ENCODE results near the gene HNRNPU. TPM values are rescaled to one million over a fixed set of nuclear protein-coding genes. Genes with fewer than 3 reads are reported as not detected.

HNRNPU gene
- total RNA-seq, 2 experiments from 2014 or later: 619 to 638 TPM

- CTCF ChIA-PET: interaction anchor here (1.2 to 2.6 kb wide), 2 partner anchors 10 to 13 kb away, joined by 3 to 7 read pairs; no protein-coding TSS in a partner anchor
These were observed 15.0 kb downstream of the HNRNPU start for GRCh38 chr1:244849189-244849866.

GRCh38 chr1:244846653-244847052 lies 17.7 kb downstream of the HNRNPU start:
- POLR2A ChIA-PET: interaction anchor here (0.6 to 1.4 kb wide), 2 partner anchors 10 to 140 kb away, joined by 3 to 5 read pairs; no protein-coding TSS in a partner anchor
- CTCF ChIA-PET: no interaction called here

More at GRCh38 chr1:244849189-244849866, 15.0 kb downstream of the HNRNPU start:
- POLR2A ChIA-PET: interaction anchor here (2.7 kb wide), 1 partner anchor 14 kb away, joined by 15 read pairs; the partner anchor contains the start of gene COX20

DNA sequence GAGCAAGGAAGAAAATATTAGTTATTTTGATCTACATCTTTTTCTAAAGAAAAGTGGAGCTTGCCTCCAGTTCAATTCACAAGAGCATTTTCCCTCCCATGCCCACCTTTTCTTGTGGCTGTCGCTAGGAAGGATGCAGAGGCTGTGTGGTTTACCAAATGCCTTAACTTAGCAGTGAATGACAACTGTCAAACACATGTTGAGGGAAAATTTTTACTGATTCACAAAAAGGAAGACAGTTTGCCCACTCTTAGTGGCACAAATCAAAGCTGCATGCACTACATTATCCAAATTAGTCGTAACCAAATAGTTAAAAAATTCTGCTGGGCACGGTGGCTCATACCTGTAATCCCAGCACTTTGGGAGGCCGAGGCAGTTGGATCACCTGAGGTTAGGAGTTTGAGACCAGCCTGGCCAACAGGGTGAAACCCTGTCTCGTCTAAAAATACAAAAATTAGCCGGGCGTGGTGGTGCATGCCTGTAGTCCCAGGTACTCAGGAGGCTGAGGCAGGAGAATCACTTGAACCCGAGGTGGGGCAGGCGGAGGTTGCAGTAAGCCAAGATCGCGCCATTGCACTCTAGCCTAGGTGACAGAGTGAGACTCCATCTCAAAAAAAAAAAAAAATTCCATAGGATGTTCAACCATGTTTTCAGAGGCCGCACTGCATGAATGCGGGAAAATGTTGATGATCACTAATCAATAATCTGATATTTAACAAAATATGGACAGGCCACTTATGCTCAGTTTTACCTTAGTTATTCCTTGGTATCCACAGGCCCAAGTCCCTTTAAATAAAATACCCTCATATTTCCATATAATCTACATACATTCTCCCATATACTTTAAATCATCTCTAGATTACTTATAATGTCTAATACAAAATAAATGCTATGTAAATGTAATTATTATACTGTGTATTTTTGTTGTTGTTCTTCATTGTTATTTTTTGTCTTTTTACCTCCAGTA lies 19.9 kb downstream of the HNRNPU start:
- ChIA-PET POLR2A (interaction anchor here (0.8 to 1.2 kb wide), 3 partner anchors 10 to 17 kb away, joined by 3 to 4 read pairs (median 3); no protein-coding TSS in a partner anchor), CTCF (interaction anchor here (0.6 to 1.5 kb wide), 2 partner anchors 17 to 198 kb away, joined by 3 to 4 read pairs; no protein-coding TSS in a partner anchor)

DNA sequence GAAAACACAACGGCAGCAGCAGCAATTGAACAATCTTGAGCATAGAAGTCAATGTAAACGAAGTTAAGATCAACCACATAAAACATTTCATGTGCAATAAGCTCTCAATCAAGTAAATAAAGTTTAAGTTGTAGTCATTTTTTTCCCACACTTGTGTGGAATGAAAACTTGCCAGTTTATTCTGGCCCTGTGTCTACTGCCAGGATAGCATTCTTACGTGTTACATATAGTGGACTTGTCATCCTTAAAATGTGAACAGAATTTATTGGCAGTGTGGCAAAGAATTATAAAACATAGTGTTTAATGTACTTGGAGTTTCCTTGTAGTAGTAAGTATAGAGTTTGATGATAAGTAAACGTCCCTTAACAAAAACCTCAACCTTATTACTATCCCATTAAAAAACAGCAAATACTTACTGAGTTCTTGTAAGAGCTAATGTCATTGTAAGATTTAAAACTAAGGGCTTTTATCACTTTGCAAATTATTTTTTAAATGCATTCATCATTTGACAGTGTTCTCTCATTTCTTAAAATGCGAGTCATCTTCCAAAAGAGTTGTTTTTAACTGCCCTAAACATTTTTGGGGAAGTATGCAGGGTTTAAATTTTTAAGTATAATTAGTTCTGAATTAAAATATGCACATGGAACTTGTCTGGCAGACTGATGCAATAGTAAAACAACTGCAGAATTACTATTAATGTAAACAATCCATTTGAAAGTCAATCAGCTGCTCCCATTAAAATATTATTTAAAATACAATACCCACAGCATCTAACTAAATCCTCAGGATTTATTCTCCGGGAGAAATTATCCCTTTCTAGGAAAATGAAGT lies 21.0 kb downstream of the HNRNPU start:
- ChIA-PET CTCF (interaction anchor here (0.6 to 1.3 kb wide), 2 partner anchors 12 to 18 kb away, joined by 3 to 4 read pairs; no protein-coding TSS in a partner anchor), POLR2A (interaction anchor here (1.0 to 1.2 kb wide), 2 partner anchors 11 to 18 kb away, joined by 3 to 4 read pairs; no protein-coding TSS in a partner anchor)

DNA sequence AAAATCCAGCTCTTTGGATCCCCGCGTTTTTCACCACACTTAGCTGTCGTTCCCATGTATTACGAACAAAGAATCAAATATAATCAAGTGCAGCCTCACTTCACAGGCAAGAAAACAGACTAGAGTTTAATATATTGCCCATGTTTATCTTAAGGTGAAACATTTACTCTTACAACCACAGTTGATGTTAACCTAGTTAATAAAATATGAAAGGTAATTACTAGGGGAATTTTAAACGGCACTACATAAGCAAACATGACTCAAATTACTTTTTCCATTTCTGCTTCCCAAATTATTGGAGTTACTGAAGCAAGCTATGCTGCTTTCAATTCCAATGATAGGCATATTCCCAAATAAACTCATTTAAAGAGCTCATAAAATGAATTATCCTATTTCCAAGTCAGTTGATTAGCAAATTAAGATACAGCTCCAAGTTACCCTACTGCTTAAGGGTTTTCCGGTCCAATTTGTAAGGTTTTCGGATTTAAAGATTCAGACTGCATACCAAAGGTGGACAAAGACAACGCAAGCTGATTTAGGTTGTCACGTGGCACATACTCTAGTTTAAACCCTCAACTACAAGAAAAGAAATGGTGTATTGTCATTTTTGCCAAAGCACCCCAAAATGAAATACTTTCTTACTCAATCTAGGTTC lies 22.9 kb downstream of the HNRNPU start:
- ChIA-PET POLR2A (interaction anchor here (0.7 kb wide), 1 partner anchor 14 kb away, joined by 3 read pairs; no protein-coding TSS in a partner anchor), CTCF (no interaction called here)

GRCh38 chr1:244840219-244840794 lies 24.0 kb downstream of the HNRNPU start:
- CTCF ChIA-PET: interaction anchor here (0.9 to 1.4 kb wide), 3 partner anchors 17 to 39 kb away, joined by 3 read pairs; no protein-coding TSS in a partner anchor
- POLR2A ChIA-PET: interaction anchor here (1.6 kb wide), 1 partner anchor 19 kb away, joined by 6 read pairs; no protein-coding TSS in a partner anchor

DNA sequence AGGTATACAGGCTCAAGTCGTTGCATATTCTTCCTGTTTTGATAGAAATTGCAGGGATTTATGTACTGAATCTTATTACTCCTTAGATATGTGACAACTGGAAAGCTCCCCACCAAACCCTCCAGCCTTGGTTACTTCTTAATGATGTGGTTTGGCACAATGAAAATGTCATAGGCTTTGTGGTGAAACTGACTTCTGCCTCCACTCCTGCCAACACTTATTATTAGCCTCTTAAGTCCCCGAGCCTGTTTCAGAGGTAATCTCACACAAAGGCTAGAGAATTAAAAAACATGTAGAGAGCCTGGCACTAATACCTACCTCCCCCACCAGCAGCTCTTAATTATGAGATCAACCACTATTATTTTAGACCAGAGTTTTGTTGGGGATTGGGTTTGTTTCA lies 24.7 kb downstream of the HNRNPU start:
- ChIA-PET CTCF (interaction anchor here (0.9 to 1.4 kb wide), 3 partner anchors 17 to 38 kb away, joined by 3 read pairs; no protein-coding TSS in a partner anchor), POLR2A (interaction anchor here (0.8 to 1.6 kb wide), 3 partner anchors 11 to 24 kb away, joined by 3 to 6 read pairs (median 6); partner anchors contain the start of gene HNRNPU)

GRCh38 chr1:244837597-244838258 lies 26.6 kb downstream of the HNRNPU start:
- ChIA-PET CTCF (no interaction called here), POLR2A (interaction anchor here (1.2 to 5.5 kb wide), 3 partner anchors 9 to 26 kb away, joined by 5 to 112 read pairs (median 9); partner anchors contain the start of gene HNRNPU)

- ChIA-PET POLR2A (interaction anchor here (0.7 to 5.5 kb wide), 7 partner anchors 10 to 210 kb away, joined by 4 to 112 read pairs (median 7); partner anchors contain the start of gene HNRNPU), CTCF (interaction anchor here (1.1 to 4.0 kb wide), 3 partner anchors 17 to 206 kb away, joined by 3 to 17 read pairs (median 4); partner anchors contain the start of gene HNRNPU)
These were observed 27.8 kb downstream of the HNRNPU start for GRCh38 chr1:244836584-244836983.

- CTCF ChIA-PET: interaction anchor here (1.1 to 4.0 kb wide), 4 partner anchors 15 to 206 kb away, joined by 3 to 17 read pairs (median 5); partner anchors contain the start of gene HNRNPU
- POLR2A ChIA-PET: interaction anchor here (0.6 to 5.5 kb wide), 8 partner anchors 11 to 236 kb away, joined by 3 to 112 read pairs (median 5); partner anchors contain the start of gene HNRNPU
These were observed 28.2 kb downstream of the HNRNPU start for GRCh38 chr1:244836135-244836521.

DNA sequence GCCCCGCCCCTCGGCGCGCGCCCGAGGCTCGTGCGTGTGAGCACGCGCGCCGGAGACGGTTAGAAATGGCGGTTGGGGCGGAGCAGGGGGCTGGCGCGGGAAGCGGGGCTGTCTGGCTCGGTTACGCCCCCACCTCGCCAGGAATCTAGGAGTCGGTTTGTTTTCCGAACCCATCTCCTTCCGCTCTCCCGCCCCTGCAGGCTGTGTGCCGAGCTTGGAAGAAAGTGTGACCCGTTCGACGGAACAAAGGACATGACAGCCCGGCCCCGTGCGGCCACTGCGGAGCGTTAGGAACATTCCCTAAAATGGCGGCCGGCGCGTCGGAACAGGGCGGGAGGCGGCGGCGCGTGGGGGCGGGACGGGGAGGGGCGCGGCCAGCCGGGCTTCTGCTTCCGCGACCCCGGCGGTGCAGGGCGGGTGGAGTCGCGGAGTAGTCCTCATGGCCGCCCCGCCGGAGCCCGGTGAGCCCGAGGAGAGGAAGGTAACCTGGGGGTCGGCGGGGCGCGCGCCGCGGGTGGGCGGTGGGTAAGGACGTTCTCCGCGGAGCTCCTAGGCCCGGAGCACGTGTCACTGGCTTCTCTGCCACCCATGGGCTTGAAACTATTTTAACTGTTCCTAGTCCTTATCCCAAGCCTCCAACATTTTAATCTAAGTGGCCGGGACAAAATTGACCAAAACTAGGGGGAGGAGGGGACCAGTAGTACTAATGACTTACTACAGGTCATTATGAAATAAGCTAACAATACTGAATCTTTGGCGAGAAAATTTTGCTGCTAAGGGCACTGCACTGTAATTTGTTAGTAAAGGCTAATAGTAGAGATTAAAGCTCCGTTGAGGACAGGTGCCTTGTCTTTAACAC lies 28.8 kb downstream of the HNRNPU start, which contains the start of gene COX20:
TSS of gene COX20 (plus strand) at position 383 of the 859 bp plus-strand sequence. CDS start at position 440, 57 bp downstream.
- ChIA-PET POLR2A (interaction anchor here (0.6 to 5.5 kb wide), 8 partner anchors 11 to 235 kb away, joined by 3 to 112 read pairs (median 5); partner anchors contain the start of gene HNRNPU), CTCF (interaction anchor here (0.7 to 4.0 kb wide), 6 partner anchors 15 to 207 kb away, joined by 3 to 17 read pairs (median 4); partner anchors contain the start of gene HNRNPU)

DNA sequence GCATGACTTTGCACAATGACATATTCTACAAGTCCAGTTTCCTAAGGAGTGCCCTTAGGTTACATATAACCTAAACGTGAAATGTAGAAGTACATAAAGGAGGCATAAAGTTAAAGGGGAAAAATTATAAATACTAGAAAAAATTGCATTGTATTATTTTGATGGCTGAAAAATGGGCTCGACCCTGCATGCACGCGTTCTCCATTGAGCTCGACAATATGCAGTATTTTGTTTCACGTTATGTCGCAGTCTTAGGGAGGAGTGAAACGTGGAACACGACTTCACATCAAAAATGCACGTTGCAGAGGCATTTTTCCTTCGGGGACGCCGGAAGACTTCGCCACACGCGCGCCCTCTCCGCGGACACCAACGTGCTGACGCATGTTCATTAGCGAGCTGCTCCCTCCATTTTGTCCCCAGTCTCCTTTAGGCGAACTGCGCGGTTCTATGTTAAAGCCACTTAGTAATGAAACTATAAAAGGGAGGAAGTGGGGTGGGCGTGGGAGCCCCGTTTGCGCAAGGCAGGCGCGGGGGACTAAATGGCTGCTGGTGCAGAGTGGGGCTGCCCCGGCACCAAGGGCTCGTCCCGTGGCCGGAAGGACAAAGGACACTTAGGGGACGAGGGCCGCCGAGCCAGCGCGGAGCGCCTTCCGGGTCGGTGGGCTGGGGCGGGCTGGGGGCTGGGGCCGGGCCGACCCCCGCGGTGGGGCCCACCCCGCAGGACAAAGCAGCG lies 29.6 kb downstream of the HNRNPU start:
- CTCF ChIA-PET: interaction anchor here (0.7 to 4.0 kb wide), 4 partner anchors 16 to 136 kb away, joined by 3 to 17 read pairs (median 6); partner anchors contain the start of gene HNRNPU

GRCh38 chr1:244833734-244834542 lies 30.4 kb downstream of the HNRNPU start:
- ChIA-PET POLR2A (interaction anchor here (0.7 to 5.5 kb wide), 4 partner anchors 16 to 189 kb away, joined by 3 to 112 read pairs (median 10); partner anchors contain the start of gene HNRNPU), CTCF (interaction anchor here (1.1 to 4.0 kb wide), 2 partner anchors 18 to 30 kb away, joined by 3 to 17 read pairs; partner anchors contain the start of gene HNRNPU)

More for the DNA sequence above, 29.6 kb downstream of the HNRNPU start:
- POLR2A ChIA-PET: interaction anchor here (0.7 to 5.5 kb wide), 5 partner anchors 15 to 209 kb away, joined by 3 to 112 read pairs (median 5); partner anchors contain the start of gene HNRNPU

Measured in activated CD8-positive, alpha-beta memory T cell treated with anti-CD3 and anti-CD28 coated beads for 36 hours (primary cell).